ENCODE data around the gene ZNF583. TPM values are rescaled to one million over a fixed set of nuclear protein-coding genes. Genes with fewer than 3 reads are reported as not detected.

ZNF583 gene
- 1 to 10 TPM; 6.2 to 6.7 TPM for total RNA-seq

GRCh38 chr19:56403764-56404704 lies at the start of gene ZNF583:
ZNF583 (plus strand) TSS chr19:56404332; CDS start chr19:56407115, 2,783 bp downstream.

DNA sequence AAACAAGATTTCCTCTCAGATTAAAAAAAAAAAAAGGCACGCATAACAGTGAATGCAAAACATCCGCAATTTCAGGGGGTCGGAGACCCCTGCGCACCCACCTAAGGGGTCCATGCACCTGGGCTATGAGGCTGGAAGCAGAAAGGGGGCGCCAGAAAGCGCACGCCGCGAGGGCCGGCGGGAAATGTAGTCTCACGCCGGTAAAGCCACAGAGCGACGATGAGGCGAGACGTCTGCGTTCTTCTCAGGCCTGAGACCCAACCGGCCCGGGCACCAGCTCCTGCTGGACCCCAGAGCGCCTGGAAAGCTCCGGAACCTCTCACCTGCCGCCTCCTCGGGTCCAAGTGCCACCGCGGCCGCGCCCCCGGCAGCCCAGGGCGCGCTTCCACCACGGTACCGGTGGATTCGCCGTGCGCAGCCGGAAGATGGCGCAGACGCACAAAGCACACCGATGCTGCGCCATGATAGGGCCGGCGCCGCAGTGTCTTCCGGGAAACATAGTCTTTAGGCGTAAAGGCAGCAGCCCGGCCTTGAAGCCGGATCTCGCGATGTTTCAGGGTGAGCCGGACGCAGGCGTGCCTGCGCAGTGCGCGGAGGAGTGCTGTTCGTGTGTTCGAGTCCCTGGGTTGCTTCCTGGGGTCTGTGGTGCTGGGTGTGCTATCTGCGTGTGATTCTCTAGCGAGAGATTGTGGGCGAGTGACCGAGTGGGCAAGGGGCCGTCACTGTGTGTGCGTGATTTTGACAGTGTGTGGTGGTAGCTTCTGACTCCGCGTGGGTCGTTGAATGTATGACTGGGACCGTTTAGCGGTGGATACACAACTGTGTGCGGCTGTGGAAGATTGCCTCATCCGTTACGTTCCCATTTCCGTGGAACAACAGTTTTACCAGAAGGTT lies 10.8 kb upstream of the ZNF583 start, which contains the start of gene ZNF582:
ZNF582 (minus strand) TSS at position 416 of the 894 bp plus-strand sequence. CDS start 1,782 bp downstream, outside the sequence.

Other genes with a start within 250 kb of the ZNF583 start
- gene GALP, start 228.3 kb upstream of the ZNF583 start, total RNA-seq = not detected
- gene ZSCAN5B, start 206.5 kb upstream of the ZNF583 start, total RNA-seq = not detected
- not detected for gene ZSCAN5C, start 202.1 kb upstream of the ZNF583 start, total RNA-seq
- gene EDDM13, start 131.6 kb upstream of the ZNF583 start, total RNA-seq = 1 to 10 TPM; 1.9 to 2.5 TPM
- 1 to 10 TPM; 7.1 to 8.6 TPM for gene ZSCAN5A, start 89.5 kb upstream of the ZNF583 start, total RNA-seq
- 1 to 10 TPM; 3.7 to 4.3 TPM for gene ZNF582, start 10.8 kb upstream of the ZNF583 start, total RNA-seq
- under 1 TPM; 0.24 to 0.45 TPM for gene ZNF667, start 73.0 kb downstream of the ZNF583 start, total RNA-seq
- gene ZNF471, start 103.5 kb downstream of the ZNF583 start, total RNA-seq = under 1 TPM; 0.23 to 0.43 TPM
- 1 to 10 TPM; 2.2 to 3.0 TPM for gene ZFP28, start 134.6 kb downstream of the ZNF583 start, total RNA-seq
- gene ZNF470, start 163.1 kb downstream of the ZNF583 start, total RNA-seq = 1 to 10 TPM; 4.5 to 4.7 TPM
- gene ZNF71, start 191.0 kb downstream of the ZNF583 start, total RNA-seq = 1 to 10 TPM; 6.2 to 7.0 TPM
- gene SMIM17, start 238.8 kb downstream of the ZNF583 start, total RNA-seq = not detected

Data from activated naive CD4-positive, alpha-beta T cell treated with anti-CD3 and anti-CD28 coated beads, Interleukin-2, amount 10 ng/mL, durations not matched to agents 5 hours and 36 hours (primary cell).